ENCODE data around the gene PTPRN2. TPM values are rescaled to one million over a fixed set of nuclear protein-coding genes. Genes with fewer than 3 reads are reported as not detected.

Gene PTPRN2
- total RNA-seq, 1 donor from 2014 or later = 2.4 TPM

- DNase-seq (ENCODE audit: low read depth in 2 of 2) = peak; percentile 47 to 82
Measured at GRCh38 chr7:157585113-157585861, 1002.3 kb downstream of the PTPRN2 start.

- no peak for DNase-seq (ENCODE audit: low read depth in 2 of 2)
Measured at GRCh38 chr7:157584420-157584819, 1003.2 kb downstream of the PTPRN2 start.

- no peak for DNase-seq (ENCODE audit: low read depth in 2 of 2)
Measured at GRCh38 chr7:157581740-157582139, 1005.9 kb downstream of the PTPRN2 start.

GRCh38 chr7:157580324-157580723, 1007.3 kb downstream of the PTPRN2 start:
- no peak for DNase-seq (ENCODE audit: low read depth in 2 of 2)

- DNase-seq (ENCODE audit: low read depth in 2 of 2) = no peak
Measured at GRCh38 chr7:157579425-157579824, 1008.2 kb downstream of the PTPRN2 start.

- no peak for DNase-seq (ENCODE audit: low read depth in 2 of 2)
Measured at GRCh38 chr7:157577796-157578339, 1009.8 kb downstream of the PTPRN2 start.

GRCh38 chr7:157577061-157577460, 1010.6 kb downstream of the PTPRN2 start:
- DNase-seq (ENCODE audit: low read depth in 2 of 2) = no peak

GRCh38 chr7:157576415-157576814, 1011.2 kb downstream of the PTPRN2 start:
- DNase-seq (ENCODE audit: low read depth in 2 of 2) = no peak

- no peak for DNase-seq (ENCODE audit: low read depth in 2 of 2)
Measured at GRCh38 chr7:157575777-157576176, 1011.8 kb downstream of the PTPRN2 start.

GRCh38 chr7:157574914-157575586, 1012.6 kb downstream of the PTPRN2 start:
- no peak for DNase-seq (ENCODE audit: low read depth in 2 of 2)

- DNase-seq (ENCODE audit: low read depth in 2 of 2) = no peak
Measured at GRCh38 chr7:157574120-157574825, 1013.4 kb downstream of the PTPRN2 start.

- no peak for DNase-seq (ENCODE audit: low read depth in 2 of 2)
Measured at GRCh38 chr7:157573244-157573643, 1014.4 kb downstream of the PTPRN2 start.

- DNase-seq (ENCODE audit: low read depth in 2 of 2) = no peak
Measured at GRCh38 chr7:157572622-157573021, 1015.0 kb downstream of the PTPRN2 start.

- no peak for DNase-seq (ENCODE audit: low read depth in 2 of 2)
Measured at GRCh38 chr7:157570531-157571200, 1017.0 kb downstream of the PTPRN2 start.

GRCh38 chr7:157569967-157570366, 1017.7 kb downstream of the PTPRN2 start:
- no peak for DNase-seq (ENCODE audit: low read depth in 2 of 2)

- peak; percentile 52 to 71 for DNase-seq (ENCODE audit: low read depth in 2 of 2)
Measured at GRCh38 chr7:157568770-157569584, 1018.6 kb downstream of the PTPRN2 start.

- no peak for DNase-seq (ENCODE audit: low read depth in 2 of 2)
Measured at GRCh38 chr7:157568106-157568769, 1019.4 kb downstream of the PTPRN2 start.

- no peak for DNase-seq (ENCODE audit: low read depth in 2 of 2)
Measured at GRCh38 chr7:157567666-157568065, 1020.0 kb downstream of the PTPRN2 start.

- no peak for DNase-seq (ENCODE audit: low read depth in 2 of 2)
Measured at GRCh38 chr7:157566631-157567006, 1021.0 kb downstream of the PTPRN2 start.

GRCh38 chr7:157565981-157566630, 1021.5 kb downstream of the PTPRN2 start:
- DNase-seq (ENCODE audit: low read depth in 2 of 2) = no peak
